SK-N-SH (cell line): ENCODE data around the gene CSKMT. TPM values are rescaled to one million over a fixed set of nuclear protein-coding genes. Genes with fewer than 3 reads are reported as not detected.
A peak's percentile ranks its signal among the peaks of the same experiment; 100 is the strongest.

Experiments used
- CTCF ChIA-PET: fragments of 300-600, 350-600 bp; formaldehyde crosslinking; extraction: SDS; loops from one replicate; lab custom pipeline; 2021; lab: Yijun Ruan, JAX
- POLR2A ChIA-PET: fragments of 350-600 bp; sonication (Branson Sonifier 250); formaldehyde crosslinking; extraction: SDS; loops from one replicate; lab custom pipeline; 2020; ENCODE audit warnings: antibody characterized with exemption, inconsistent platforms; lab: Yijun Ruan, JAX
- DNase-seq: peaks from one replicate; pipeline ENCODE4 v3.0.0; 2012
- H2AFZ ChIP-seq: fragments of 200-600 bp; sonication (generic); 2 replicates; pipeline ENCODE4 v1.8.1; 2016; ENCODE audit warnings: antibody characterized with exemption, mild to moderate bottlenecking, low read depth
- H3F3A ChIP-seq: fragments of 200-600 bp; sonication (generic); replicated peaks from 2 replicates; pipeline ENCODE3; 2016; ENCODE audit warnings: antibody characterized with exemption, mild to moderate bottlenecking; ENCODE audit not compliant: insufficient read depth
- H3K27ac ChIP-seq, 2 experiments: fragments of 200-500 bp in 1 of 2; fragments of 200-600 bp in 1 of 2; sonication (Bioruptor generic) in 1 of 2; sonication (generic), shearing (Covaris generic) in 1 of 2; 2 replicates each; pipeline versions ENCODE4 v1.5.1 to v1.6.1; 2014 to 2016; ENCODE audit warnings: low read depth in 2 of 2, inconsistent platforms in 1 of 2, low read length in 1 of 2, mild to moderate bottlenecking in 1 of 2, mixed read lengths in 1 of 2
- H3K27me3 ChIP-seq: fragments of 200-600 bp; sonication (generic), shearing (Covaris generic); 2 replicates; pipeline ENCODE4 v1.6.1; 2016; ENCODE audit warnings: mixed run types; ENCODE audit not compliant: insufficient read depth
- H3K36me3 ChIP-seq, 2 experiments: fragments of 200-500 bp in 1 of 2; fragments of 200-600 bp in 1 of 2; sonication (Bioruptor generic) in 1 of 2; sonication (generic) in 1 of 2; replicated peaks in 1 of 2; 2 replicates each; pipeline versions ENCODE3 to v1.5.1; 2014 to 2016; ENCODE audit warnings: low read length in 1 of 2, mild to moderate bottlenecking in 1 of 2; ENCODE audit not compliant: insufficient read depth in 2 of 2, control insufficient read depth in 1 of 2
- H3K4me1 ChIP-seq, 2 experiments: fragments of 200-500 bp in 1 of 2; fragments of 200-600 bp in 1 of 2; sonication (Bioruptor generic) in 1 of 2; sonication (generic), shearing (Covaris generic) in 1 of 2; 2 replicates each; pipeline versions ENCODE4 v1.5.1 to v1.6.1; 2014 to 2016; ENCODE audit warnings: low read depth in 1 of 2, low read length in 1 of 2, mixed run types in 1 of 2; ENCODE audit not compliant: insufficient read depth in 2 of 2, control insufficient read depth in 1 of 2
- H3K4me2 ChIP-seq: fragments of 200-600 bp; sonication (generic), shearing (Covaris generic); 2 replicates; pipeline ENCODE4 v1.6.1; 2017; ENCODE audit warnings: mixed run types
- H3K4me3 ChIP-seq, 2 experiments: fragments of 200-500 bp in 1 of 2; fragments of 200-600 bp in 1 of 2; sonication (Bioruptor generic) in 1 of 2; sonication (generic), shearing (Covaris generic) in 1 of 2; 2 replicates each; pipeline versions ENCODE4 v1.5.1 to v1.8.1; 2014 to 2016; ENCODE audit warnings: low read depth in 2 of 2, inconsistent platforms in 1 of 2, low read length in 1 of 2, mild to moderate bottlenecking in 1 of 2, mixed read lengths in 1 of 2, moderate library complexity in 1 of 2
- H3K79me2 ChIP-seq: fragments of 200-600 bp; sonication (generic); 2 replicates; pipeline ENCODE4 v1.8.1; 2017; ENCODE audit warnings: mild to moderate bottlenecking; ENCODE audit not compliant: insufficient read depth
- H3K9ac ChIP-seq: fragments of 200-600 bp; sonication (generic); 2 replicates; pipeline ENCODE4 v1.6.1; 2017; ENCODE audit warnings: mixed run types
- H3K9me2 ChIP-seq: fragments of 200-600 bp; sonication (generic); 2 replicates; pipeline ENCODE4 v1.6.1; 2017; ENCODE audit warnings: mixed run types
- H3K9me3 ChIP-seq: fragments of 200-600 bp; sonication (generic); 2 replicates; pipeline ENCODE4 v1.6.1; 2017; ENCODE audit warnings: mixed run types, mild to moderate bottlenecking, moderate library complexity
- H4K20me1 ChIP-seq: fragments of 200-600 bp; sonication (generic); 2 replicates; pipeline ENCODE4 v1.6.1; 2017; ENCODE audit warnings: mild to moderate bottlenecking, mixed run types; ENCODE audit not compliant: insufficient read depth
- CHD2 ChIP-seq: fragments of 150-350 bp; IDR thresholded peaks from 2 replicates; pipeline ENCODE4 v1.6.1; 2018; ENCODE audit warnings: low read length; ENCODE audit not compliant: partially characterized antibody
- EZH2phosphoT487 ChIP-seq: fragments of 200-600 bp; sonication (generic); IDR thresholded peaks from 2 replicates; pipeline ENCODE4 v1.6.1; 2017; ENCODE audit warnings: low read depth, mixed run types, mild to moderate bottlenecking, antibody characterized with exemption, moderate library complexity, borderline replicate concordance
- FOXJ3 ChIP-seq: sonication (generic); formaldehyde crosslinking; IDR thresholded peaks from 2 replicates; pipeline ENCODE4 v1.5.1; 2020; ENCODE audit warnings: mild to moderate bottlenecking, missing genetic modification reagents
- MAX ChIP-seq: IDR thresholded peaks from 2 replicates; pipeline ENCODE4 v1.4.0; 2012; ENCODE audit warnings: low read depth
- NRF1 ChIP-seq: IDR thresholded peaks from 2 replicates; pipeline ENCODE4 v1.6.1; 2012; ENCODE audit warnings: low read depth, mild to moderate bottlenecking, low read length
- POLR2AphosphoS5 ChIP-seq: IDR thresholded peaks from 2 replicates; pipeline ENCODE4 v1.6.1; 2012; ENCODE audit warnings: low read depth, low read length
- RAD21 ChIP-seq: IDR thresholded peaks from 2 replicates; pipeline ENCODE4 v1.6.1; 2012; ENCODE audit warnings: mild to moderate bottlenecking, low read length
- REST ChIP-seq: IDR thresholded peaks from 2 replicates; pipeline ENCODE4 v1.6.1; 2012; ENCODE audit warnings: mild to moderate bottlenecking, low read depth, low read length, moderate library complexity
- RFX5 ChIP-seq: IDR thresholded peaks from 2 replicates; pipeline ENCODE4 v1.6.1; 2012; ENCODE audit warnings: mild to moderate bottlenecking, improper control_type of control experiment, low read length
- RXRA ChIP-seq: IDR thresholded peaks from 2 replicates; pipeline ENCODE4 v1.4.0; 2012; ENCODE audit warnings: low read depth, mild to moderate bottlenecking, borderline replicate concordance
- USF1 ChIP-seq: IDR thresholded peaks from 2 replicates; pipeline ENCODE4 v1.4.0; 2012; ENCODE audit warnings: low read depth, borderline replicate concordance
- USF2 ChIP-seq: fragments of 150-350 bp; IDR thresholded peaks from 2 replicates; pipeline ENCODE4 v1.6.1; 2017; ENCODE audit warnings: antibody characterized with exemption, low read length, low read depth, borderline replicate concordance
- YY1 ChIP-seq: IDR thresholded peaks from 2 replicates; pipeline ENCODE4 v1.4.0; 2012; ENCODE audit warnings: low read depth, mild to moderate bottlenecking
- WGBS: methylation state at CpG from one replicate; pipeline ENCODE4 v1.1.6; 2017; ENCODE audit warnings: low lambda C conversion rate; 5-methylcytosine and 5-hydroxymethylcytosine counted together
- polyA plus RNA-seq, 3 experiments: library from polyadenylated mRNA; depleted of rRNA; stranded (reverse); fragments of >200 nt; gene quantifications; 2 replicates each; pipeline ENCODE4 v1.2.3, GENCODE V29; 2012

Gene CSKMT
- polyA plus RNA-seq, 1 of the 3 experiments (the other 2 are of a cell fraction): 11.1 TPM

- H4K20me1 ChIP-seq: no peaks in the 10 kb centered on the region
- peak overlapping the region; percentile 50; the same call in 1 of the 2 replicates for H2AFZ ChIP-seq
- peak; percentile 65 for DNase-seq
- peaks cover 16 to 19% of the 10 kb centered on the region in 2 experiments for H3K36me3 ChIP-seq
- H3K9ac ChIP-seq: peak overlapping the region; percentile 80
- peaks cover 22 to 45% of the 10 kb centered on the region in 2 experiments; a peak in 3 of 4 replicates for H3K4me1 ChIP-seq
- H3K9me2 ChIP-seq: no peaks in the 10 kb centered on the region
- peak overlapping the region; percentile 73 for H3K4me2 ChIP-seq
- peaks cover 12% of the 10 kb centered on the region; the same call in 1 of the 2 replicates for H3K79me2 ChIP-seq
- ChIA-PET POLR2A (interaction anchor here (0.8 to 3.3 kb wide), 9 partner anchors 10 to 132 kb away, joined by 3 to 26 read pairs (median 5); partner anchors contain the start of genes C11orf98, CSKMT, EEF1G and HNRNPUL2), CTCF (interaction anchor here (1.1 to 6.6 kb wide), 5 partner anchors 11 to 81 kb away, joined by 4 to 48 read pairs (median 6); partner anchors contain the start of genes HNRNPUL2 and TMEM179B)
- peak overlapping the region; percentile 84 to 93 for H3K27ac ChIP-seq
- peaks cover 22% of the 10 kb centered on the region for H3F3A ChIP-seq
- no peaks in the 10 kb centered on the region for H3K9me3 ChIP-seq
- H3K27me3 ChIP-seq: no peaks in the 10 kb centered on the region
- TF ChIP-seq RFX5 (no peak), USF1 (no peak), FOXJ3 (CRISPR knock-in tag) (no peak), REST (no peak), EZH2phosphoT487 (no peak), MAX (no peak), RAD21 (no peak)
- peak overlapping the region; percentile 67 to 70 for H3K4me3 ChIP-seq
- 25% methylated on average over 7 of the region's 7 CpGs for WGBS
These were observed 40.3 kb downstream of the CSKMT start for GRCh38 chr11:62705413-62705812.

GRCh38 chr11:62705880-62706849 is 41.1 kb downstream of the CSKMT start:
- CTCF ChIA-PET: interaction anchor here (1.1 to 6.6 kb wide), 8 partner anchors 11 to 163 kb away, joined by 3 to 48 read pairs (median 4); partner anchors contain the start of genes HNRNPUL2 and TMEM179B
- Histone ChIP-seq H3K9ac (peak overlapping the region; percentile 80), H3K27ac (peak overlapping the region; percentile 84 to 93), H3K4me1 (peaks cover 22 to 45% of the 10 kb centered on the region in 2 experiments; a peak in 3 of 4 replicates), H3F3A (peaks cover 29% of the 10 kb centered on the region), H3K9me3 (no peaks in the 10 kb centered on the region), H3K79me2 (peaks cover 12% of the 10 kb centered on the region; the same call in 1 of the 2 replicates), H3K27me3 (no peaks in the 10 kb centered on the region), H3K9me2 (no peaks in the 10 kb centered on the region), H2AFZ (peak overlapping the region; percentile 64; the same call in 1 of the 2 replicates), H4K20me1 (no peaks in the 10 kb centered on the region), H3K36me3 (peaks cover 16% of the 10 kb centered on the region in 2 experiments), H3K4me3 (peak overlapping the region; percentile 67 to 70), H3K4me2 (peak overlapping the region; percentile 73)
- DNase-seq: peak; percentile 97
- POLR2A ChIA-PET: interaction anchor here (0.5 to 3.3 kb wide), 12 partner anchors 11 to 135 kb away, joined by 3 to 26 read pairs (median 4); partner anchors contain the start of genes C11orf98, CSKMT, EEF1G and HNRNPUL2
- 40% methylated on average over 16 of the region's 73 CpGs for WGBS
- TF ChIP-seq RXRA (no peak), YY1 (peak; percentile 35; the same call in 1 of the 2 replicates), REST (0 out of 2 replicates have a peak, but pooled peaks have one; percentile 24), POLR2AphosphoS5 (peak; percentile 72), USF2 (no peak), NRF1 (no peak), CHD2 (no peak)
